ENCODE data around the gene ATG16L1. TPM values are rescaled to one million over a fixed set of nuclear protein-coding genes. Genes with fewer than 3 reads are reported as not detected.

ATG16L1 gene
- total and polyA plus RNA-seq, 11 donors, result 7.0 to 26.7 (median 15.8) TPM

DNA sequence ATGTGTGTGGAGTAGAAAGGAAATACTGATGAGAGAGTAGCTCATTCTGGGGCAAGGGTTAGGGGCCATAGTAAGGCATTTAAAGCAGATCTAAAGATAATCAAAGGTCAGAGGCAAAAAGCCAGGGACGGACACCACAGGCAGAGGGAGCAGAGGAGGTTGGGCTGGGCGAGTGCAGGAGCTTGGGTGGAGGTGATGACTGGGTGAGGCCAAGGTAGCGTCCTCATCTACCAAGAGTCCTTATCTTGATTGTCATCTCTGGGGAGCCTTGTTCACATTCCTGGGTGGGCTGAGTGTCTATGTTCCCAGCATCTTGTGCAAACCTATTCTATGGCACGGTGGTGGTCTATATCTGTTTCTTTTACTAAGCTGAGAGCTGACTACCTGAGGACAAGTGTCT lies 30.1 kb downstream of the ATG16L1 start:
- WGBS, 4 donors, result 92 to 97% (median 96%) methylated on average over 4 of the region's 4 CpGs

GRCh38 chr2:233281992-233282603 lies 30.6 kb downstream of the ATG16L1 start:
- Histone ChIP-seq H3K9me3 (no peaks in the 10 kb centered on the region), H3K4me3 (no peak overlapping the region), H3K4me1 (no peaks in the 10 kb centered on the region), H3K27me3 (no peaks in the 10 kb centered on the region), H3K36me3 (peaks cover 0 to 100% (median 99%) of the 10 kb centered on the region in 9 donors), H3K27ac (no peak overlapping the region)
- TF ChIP-seq CTCF (IDR thresholded peaks at IDR 0.05) (no peak), POLR2A (IDR thresholded peaks at IDR 0.05) (no peak)
- DNase-seq, result no peak
- 92 to 96% (median 94%) methylated on average over 6 of the region's 6 CpGs for WGBS, 4 donors
- intact Hi-C loops (cut with DNase I), result loop anchor here in 5 of 10 donors (10.0 kb wide), 1 partner anchor 163 kb away; no protein-coding TSS in a partner anchor
- ATAC-seq, result no peak

More for the DNA sequence above, 30.1 kb downstream of the ATG16L1 start:
- Histone ChIP-seq H3K4me3 (no peak overlapping the region), H3K4me1 (no peaks in the 10 kb centered on the region), H3K36me3 (peaks cover 0 to 100% (median 99%) of the 10 kb centered on the region in 9 donors), H3K27me3 (no peaks in the 10 kb centered on the region), H3K27ac (no peak overlapping the region), H3K9me3 (no peaks in the 10 kb centered on the region)
- intact Hi-C loops (cut with DNase I), result loop anchor here in 5 of 10 donors (10.0 kb wide), 1 partner anchor 163 kb away; no protein-coding TSS in a partner anchor
- TF ChIP-seq POLR2A (IDR thresholded peaks at IDR 0.05) (no peak), CTCF (IDR thresholded peaks at IDR 0.05) (no peak)
- DNase-seq, result no peak
- ATAC-seq, result no peak

GRCh38 chr2:233285921-233286320 lies 34.4 kb downstream of the ATG16L1 start:
- DNase-seq (no peak), ATAC-seq (no peak)
- Histone ChIP-seq H3K36me3 (peaks cover 0 to 100% (median 95%) of the 10 kb centered on the region in 9 donors), H3K27me3 (no peaks in the 10 kb centered on the region), H3K27ac (no peak overlapping the region), H3K4me1 (peaks cover 0 to 6% (median 0%) of the 10 kb centered on the region in 12 donors), H3K4me3 (no peak overlapping the region), H3K9me3 (no peaks in the 10 kb centered on the region)
- intact Hi-C loops (cut with DNase I), result loop anchor here in 5 of 10 donors (10.0 kb wide), 1 partner anchor 159 kb away; no protein-coding TSS in a partner anchor
- 84 to 88% (median 87%) methylated on average over 5 of the region's 5 CpGs for WGBS, 4 donors
- no peak for TF ChIP-seq CTCF (IDR thresholded peaks at IDR 0.05)
- TF ChIP-seq POLR2A (IDR thresholded peaks at IDR 0.05), result no peak

GRCh38 chr2:233287871-233288270 lies 36.4 kb downstream of the ATG16L1 start:
- H3K9me3 ChIP-seq, result no peaks in the 10 kb centered on the region
- intact Hi-C loops (cut with DNase I), result loop anchor here in 5 of 10 donors (10.0 kb wide), 1 partner anchor 157 kb away; no protein-coding TSS in a partner anchor
- no peak for TF ChIP-seq CTCF (IDR thresholded peaks at IDR 0.05)
- TF ChIP-seq POLR2A (IDR thresholded peaks at IDR 0.05), result no peak
- no peak for DNase-seq
- 94 to 96% (median 95%) methylated on average over 6 of the region's 6 CpGs for WGBS, 4 donors
- no peaks in the 10 kb centered on the region for H3K27me3 ChIP-seq
- no peak for ATAC-seq
- H3K4me3 ChIP-seq, result no peak overlapping the region
- H3K36me3 ChIP-seq, result peaks cover 0 to 100% (median 95%) of the 10 kb centered on the region in 9 donors
- no peak overlapping the region for H3K27ac ChIP-seq
- peaks cover 0 to 6% (median 0%) of the 10 kb centered on the region in 12 donors for H3K4me1 ChIP-seq

All from heart left ventricle (tissue), 16 donors.